ENCODE data around the gene SCCPDH. TPM values are rescaled to one million over a fixed set of nuclear protein-coding genes. Genes with fewer than 3 reads are reported as not detected.
A peak's percentile ranks its signal among the peaks of the same experiment; 100 is the strongest.

The SCCPDH gene
- total RNA-seq, 1 donor from 2014 or later = 35.3 TPM

DNA sequence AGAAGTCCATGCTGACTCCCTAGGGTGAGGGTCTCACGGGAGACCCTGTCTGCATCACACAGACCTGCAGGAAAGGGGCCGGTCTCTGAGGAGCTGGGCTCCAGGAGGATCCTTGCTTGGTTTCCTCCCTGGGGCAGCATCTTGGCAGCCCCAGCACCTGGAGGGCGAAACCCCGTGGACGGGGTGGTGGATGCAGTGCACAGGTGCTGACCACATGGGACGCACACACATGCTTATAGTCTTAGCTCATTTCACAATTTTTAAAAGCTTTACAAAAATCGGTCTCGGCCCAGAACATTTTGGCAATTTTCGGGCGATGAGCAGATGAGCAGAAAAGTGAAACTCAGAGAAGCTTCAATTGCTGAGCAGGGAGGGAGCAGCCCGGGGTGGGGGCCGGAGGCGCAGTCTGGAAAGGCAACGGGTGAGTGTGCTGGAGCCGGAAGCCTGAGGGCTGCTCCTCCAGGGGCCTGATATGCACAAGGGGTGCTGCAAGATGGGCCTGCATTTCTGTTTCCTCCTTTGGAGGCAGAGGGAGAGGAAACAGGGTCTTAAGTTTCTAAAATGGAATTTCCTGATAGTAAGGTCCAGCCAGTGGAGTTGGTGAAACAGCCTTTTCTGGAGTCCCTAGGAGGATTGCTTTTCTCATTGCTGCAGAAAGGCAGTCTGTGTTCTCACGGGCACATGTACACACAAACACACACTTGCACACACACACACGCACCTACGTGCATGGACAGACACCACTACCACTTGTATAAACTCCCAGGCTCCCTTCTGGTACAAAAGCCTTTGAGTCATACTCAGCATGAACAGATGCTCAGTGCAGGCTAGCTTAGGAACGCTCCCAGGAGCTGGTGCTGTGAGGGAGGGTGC, 60.6 kb downstream of the SCCPDH start:
- intact Hi-C loops (cut with DNase I) = no loop called here
- ATAC-seq = peak; percentile 16 to 36
- no peaks in the 10 kb centered on the region for H3K9me3 ChIP-seq
- H3K36me3 ChIP-seq = no peaks in the 10 kb centered on the region
- H3K4me3 ChIP-seq = no peak overlapping the region
- TF ChIP-seq, protein P1, sequence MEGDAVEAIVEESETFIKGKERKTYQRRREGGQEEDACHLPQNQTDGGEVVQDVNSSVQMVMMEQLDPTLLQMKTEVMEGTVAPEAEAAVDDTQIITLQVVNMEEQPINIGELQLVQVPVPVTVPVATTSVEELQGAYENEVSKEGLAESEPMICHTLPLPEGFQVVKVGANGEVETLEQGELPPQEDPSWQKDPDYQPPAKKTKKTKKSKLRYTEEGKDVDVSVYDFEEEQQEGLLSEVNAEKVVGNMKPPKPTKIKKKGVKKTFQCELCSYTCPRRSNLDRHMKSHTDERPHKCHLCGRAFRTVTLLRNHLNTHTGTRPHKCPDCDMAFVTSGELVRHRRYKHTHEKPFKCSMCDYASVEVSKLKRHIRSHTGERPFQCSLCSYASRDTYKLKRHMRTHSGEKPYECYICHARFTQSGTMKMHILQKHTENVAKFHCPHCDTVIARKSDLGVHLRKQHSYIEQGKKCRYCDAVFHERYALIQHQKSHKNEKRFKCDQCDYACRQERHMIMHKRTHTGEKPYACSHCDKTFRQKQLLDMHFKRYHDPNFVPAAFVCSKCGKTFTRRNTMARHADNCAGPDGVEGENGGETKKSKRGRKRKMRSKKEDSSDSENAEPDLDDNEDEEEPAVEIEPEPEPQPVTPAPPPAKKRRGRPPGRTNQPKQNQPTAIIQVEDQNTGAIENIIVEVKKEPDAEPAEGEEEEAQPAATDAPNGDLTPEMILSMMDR (IDR thresholded peaks at IDR 0.05) = no peak
- no peak for DNase-seq
- H3K27me3 ChIP-seq (ENCODE audit: low read depth) = peaks cover 22% of the 10 kb centered on the region
- peaks cover 16% of the 10 kb centered on the region for H3K4me1 ChIP-seq
- H3K27ac ChIP-seq = no peak overlapping the region

DNA sequence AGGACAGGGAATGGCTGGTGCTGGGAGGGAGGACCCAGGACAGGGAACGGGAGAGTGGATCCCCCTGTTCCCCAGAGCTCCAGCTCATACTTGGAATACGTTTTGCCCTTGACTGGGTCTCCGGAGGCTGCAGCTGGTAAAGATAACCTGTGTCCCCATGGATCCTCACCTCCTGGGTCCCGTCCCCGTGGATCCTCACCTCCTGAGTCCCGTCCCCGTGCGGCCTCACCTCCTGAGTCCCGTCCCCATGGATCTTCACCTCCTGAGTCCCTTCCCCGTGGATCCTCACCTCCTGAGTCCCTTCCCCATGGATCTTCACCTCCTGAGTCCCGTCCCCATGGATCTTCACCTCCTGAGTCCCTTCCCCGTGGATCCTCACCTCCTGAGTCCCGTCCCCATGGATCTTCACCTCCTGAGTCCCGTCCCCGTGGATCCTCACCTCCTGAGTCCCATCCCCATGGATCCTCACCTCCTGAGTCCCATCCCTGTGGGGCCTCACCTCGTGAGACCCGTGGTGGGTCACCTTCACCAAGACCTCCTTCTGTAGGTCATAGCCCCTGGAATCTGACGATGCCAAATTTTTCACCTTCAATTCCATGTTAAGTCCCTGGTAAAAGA, 61.4 kb downstream of the SCCPDH start:
- Histone ChIP-seq H3K27ac (no peak overlapping the region), H3K4me1 (peaks cover 16% of the 10 kb centered on the region), H3K36me3 (no peaks in the 10 kb centered on the region), H3K4me3 (no peak overlapping the region), H3K27me3 (ENCODE audit: low read depth) (peaks cover 29% of the 10 kb centered on the region), H3K9me3 (no peaks in the 10 kb centered on the region)
- intact Hi-C loops (cut with DNase I) = no loop called here
- no peak for ATAC-seq
- TF ChIP-seq, protein P1 (IDR thresholded peaks at IDR 0.05) = no peak
- DNase-seq = no peak

DNA sequence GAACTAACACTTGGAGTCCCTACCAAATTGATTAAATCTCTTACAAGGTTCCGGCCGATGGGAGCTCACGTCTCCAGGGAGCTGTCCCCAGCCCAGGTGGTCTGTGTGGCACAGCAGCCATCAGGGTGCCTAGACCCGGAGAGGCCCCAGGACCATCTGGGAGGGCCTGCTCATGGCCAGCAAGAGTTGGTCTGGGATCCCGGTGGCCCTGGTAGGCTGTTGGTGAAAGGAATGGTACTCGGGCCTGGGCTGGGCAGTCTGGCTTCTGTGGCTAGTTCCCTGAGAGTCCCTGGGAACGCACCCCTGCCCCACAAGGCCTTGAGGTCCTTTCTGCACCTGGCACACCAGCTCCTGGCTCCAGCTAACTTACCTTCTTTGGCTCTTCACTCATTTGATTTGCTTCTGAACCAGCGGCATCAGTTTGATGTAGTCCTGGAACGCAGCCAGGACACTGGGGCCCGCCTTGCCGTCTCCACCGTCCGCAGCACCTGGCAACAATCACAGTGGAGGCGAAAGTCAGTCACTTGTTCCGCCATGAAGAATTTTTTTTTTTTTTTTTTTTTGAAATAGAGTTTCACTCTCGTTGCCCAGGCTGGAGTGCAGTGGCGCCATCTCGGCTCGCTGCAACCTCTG, 62.5 kb downstream of the SCCPDH start:
- no peaks in the 10 kb centered on the region for H3K36me3 ChIP-seq
- no peak for ATAC-seq
- H3K9me3 ChIP-seq = no peaks in the 10 kb centered on the region
- DNase-seq = no peak
- TF ChIP-seq, protein P1 (IDR thresholded peaks at IDR 0.05) = no peak
- peaks cover 36% of the 10 kb centered on the region for H3K27me3 ChIP-seq (ENCODE audit: low read depth)
- intact Hi-C loops (cut with DNase I) = no loop called here
- H3K4me1 ChIP-seq = peaks cover 16% of the 10 kb centered on the region
- no peak overlapping the region for H3K27ac ChIP-seq
- no peak overlapping the region for H3K4me3 ChIP-seq

DNA sequence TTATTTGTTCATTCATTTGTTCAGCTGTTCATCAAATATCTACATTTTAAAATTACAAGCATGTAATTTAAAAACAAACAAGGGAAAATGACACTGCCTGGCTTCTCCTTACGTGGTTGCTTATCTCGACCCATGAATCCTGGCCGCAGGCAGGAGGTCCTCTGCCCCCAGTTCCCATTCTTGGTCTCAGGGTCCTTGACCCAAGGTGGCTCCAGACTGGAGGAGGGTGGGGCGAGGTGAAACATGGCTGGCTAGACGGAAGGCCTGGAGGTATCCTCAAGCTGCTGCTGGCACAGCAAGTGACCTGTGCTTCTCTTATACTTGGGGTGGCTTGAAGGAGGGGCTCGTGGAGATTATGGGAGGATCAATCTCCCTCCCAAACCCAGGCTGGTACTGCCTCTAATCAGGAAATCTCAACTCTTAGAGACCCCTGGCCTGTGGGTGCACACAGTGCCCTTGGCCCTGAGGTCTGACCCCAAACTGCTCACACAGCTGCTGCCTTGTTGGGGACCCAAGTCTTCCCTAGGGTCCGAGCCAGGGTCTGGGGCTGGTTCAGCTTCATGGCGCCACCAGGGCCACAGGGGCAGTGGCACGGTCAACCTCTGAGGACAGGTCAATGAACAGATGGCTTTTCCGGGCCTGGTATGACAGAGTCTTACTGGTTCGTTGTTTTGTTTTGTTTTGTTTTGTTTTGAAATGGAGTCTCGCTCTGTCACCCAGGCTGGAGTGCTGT, 63.7 kb downstream of the SCCPDH start:
- no peak overlapping the region for H3K27ac ChIP-seq
- ATAC-seq = no peak
- intact Hi-C loops (cut with DNase I) = no loop called here
- DNase-seq = no peak
- H3K4me3 ChIP-seq = no peak overlapping the region
- TF ChIP-seq, protein P1 (IDR thresholded peaks at IDR 0.05) = no peak
- H3K27me3 ChIP-seq (ENCODE audit: low read depth) = peaks cover 36% of the 10 kb centered on the region
- H3K9me3 ChIP-seq = no peaks in the 10 kb centered on the region
- H3K36me3 ChIP-seq = no peaks in the 10 kb centered on the region
- peaks cover 13% of the 10 kb centered on the region for H3K4me1 ChIP-seq

DNA sequence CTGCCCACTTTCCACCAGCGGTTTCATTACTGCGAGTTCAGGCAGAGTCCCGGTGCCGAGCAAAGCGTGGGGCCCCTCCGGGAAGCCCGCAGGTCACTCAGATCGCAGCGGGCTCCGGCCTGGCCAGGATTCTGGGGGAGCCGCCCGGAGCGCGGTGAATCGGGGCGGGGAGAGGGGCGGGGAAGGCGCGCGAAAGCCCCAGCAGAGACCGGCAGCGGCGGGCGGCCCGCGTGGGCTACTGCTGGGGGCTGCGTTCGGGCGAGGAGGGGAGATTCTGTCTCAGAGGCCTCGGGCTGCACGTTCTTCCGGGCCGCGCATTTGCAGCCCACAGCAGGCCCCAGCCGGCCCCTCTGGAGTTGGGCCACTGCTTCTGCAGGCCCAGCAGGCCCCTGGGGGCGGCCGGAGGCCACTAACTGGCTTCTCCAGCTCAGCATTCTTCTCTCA, 64.7 kb downstream of the SCCPDH start:
- Histone ChIP-seq H3K36me3 (no peaks in the 10 kb centered on the region), H3K4me1 (peaks cover 13% of the 10 kb centered on the region), H3K9me3 (no peaks in the 10 kb centered on the region), H3K4me3 (peak overlapping the region; percentile 39), H3K27me3 (ENCODE audit: low read depth) (peaks cover 36% of the 10 kb centered on the region), H3K27ac (no peak overlapping the region)
- TF ChIP-seq, protein P1 (IDR thresholded peaks at IDR 0.05) = no peak
- ATAC-seq = peak; percentile 22 to 33
- no peak for DNase-seq
- intact Hi-C loops (cut with DNase I) = no loop called here
